ENCODE results near the gene MAF.

DNA sequence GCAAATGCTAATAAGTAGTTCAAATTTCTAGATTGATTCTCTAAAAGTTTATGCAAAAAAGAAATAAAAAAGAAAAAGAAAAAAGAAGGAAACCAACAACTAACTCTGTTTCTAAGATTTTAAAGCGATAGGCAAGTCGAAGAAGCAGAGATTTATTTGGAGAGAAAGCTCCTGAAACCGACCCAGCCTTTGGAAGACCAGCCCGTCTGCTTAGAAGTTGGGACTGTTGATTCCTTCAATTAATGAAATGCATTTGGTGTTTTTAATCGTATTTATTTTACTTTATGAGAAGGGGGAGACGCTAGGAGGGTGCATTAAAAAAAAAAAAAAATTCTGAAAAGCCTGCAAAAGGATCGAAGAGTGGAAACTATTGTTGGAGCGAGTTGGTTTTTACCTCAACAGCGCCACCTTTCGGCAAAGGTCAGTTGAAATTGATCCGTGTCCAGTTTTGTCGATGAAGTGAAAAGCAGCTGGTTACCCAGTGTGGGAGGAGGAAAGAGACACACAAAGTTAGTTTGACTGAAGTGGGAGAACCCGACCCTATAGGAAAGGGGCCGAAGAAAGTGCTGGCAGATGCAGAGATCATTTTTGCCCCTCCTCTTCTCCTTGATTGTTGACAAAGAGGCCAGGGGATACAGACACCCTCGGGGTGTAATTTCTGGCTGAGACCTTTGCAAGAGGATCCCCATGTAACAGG, 1.5 kb upstream of the MAF start:
- TF ChIP-seq SMC3 (conservative IDR thresholded peaks at IDR 0.05; ENCODE audit: poor library complexity) (peak; percentile 88), EP300 (conservative IDR thresholded peaks at IDR 0.05; ENCODE audit: poor library complexity, severe bottlenecking) (no peak), EZH2 (IDR thresholded peaks at IDR 0.05; ENCODE audit: borderline replicate concordance, insufficient read depth, low read length, poor library complexity, severe bottlenecking) (no peak), MXI1 (conservative IDR thresholded peaks at IDR 0.05; ENCODE audit: poor library complexity, severe bottlenecking) (no peak), POLR2AphosphoS5 (IDR thresholded peaks at IDR 0.05) (no peak)
- TF ChIP-seq, protein P1, sequence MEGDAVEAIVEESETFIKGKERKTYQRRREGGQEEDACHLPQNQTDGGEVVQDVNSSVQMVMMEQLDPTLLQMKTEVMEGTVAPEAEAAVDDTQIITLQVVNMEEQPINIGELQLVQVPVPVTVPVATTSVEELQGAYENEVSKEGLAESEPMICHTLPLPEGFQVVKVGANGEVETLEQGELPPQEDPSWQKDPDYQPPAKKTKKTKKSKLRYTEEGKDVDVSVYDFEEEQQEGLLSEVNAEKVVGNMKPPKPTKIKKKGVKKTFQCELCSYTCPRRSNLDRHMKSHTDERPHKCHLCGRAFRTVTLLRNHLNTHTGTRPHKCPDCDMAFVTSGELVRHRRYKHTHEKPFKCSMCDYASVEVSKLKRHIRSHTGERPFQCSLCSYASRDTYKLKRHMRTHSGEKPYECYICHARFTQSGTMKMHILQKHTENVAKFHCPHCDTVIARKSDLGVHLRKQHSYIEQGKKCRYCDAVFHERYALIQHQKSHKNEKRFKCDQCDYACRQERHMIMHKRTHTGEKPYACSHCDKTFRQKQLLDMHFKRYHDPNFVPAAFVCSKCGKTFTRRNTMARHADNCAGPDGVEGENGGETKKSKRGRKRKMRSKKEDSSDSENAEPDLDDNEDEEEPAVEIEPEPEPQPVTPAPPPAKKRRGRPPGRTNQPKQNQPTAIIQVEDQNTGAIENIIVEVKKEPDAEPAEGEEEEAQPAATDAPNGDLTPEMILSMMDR (IDR thresholded peaks at IDR 0.05; ENCODE audit: poor library complexity, severe bottlenecking) = peak; percentile 86
- TF ChIP-seq, protein P2, sequence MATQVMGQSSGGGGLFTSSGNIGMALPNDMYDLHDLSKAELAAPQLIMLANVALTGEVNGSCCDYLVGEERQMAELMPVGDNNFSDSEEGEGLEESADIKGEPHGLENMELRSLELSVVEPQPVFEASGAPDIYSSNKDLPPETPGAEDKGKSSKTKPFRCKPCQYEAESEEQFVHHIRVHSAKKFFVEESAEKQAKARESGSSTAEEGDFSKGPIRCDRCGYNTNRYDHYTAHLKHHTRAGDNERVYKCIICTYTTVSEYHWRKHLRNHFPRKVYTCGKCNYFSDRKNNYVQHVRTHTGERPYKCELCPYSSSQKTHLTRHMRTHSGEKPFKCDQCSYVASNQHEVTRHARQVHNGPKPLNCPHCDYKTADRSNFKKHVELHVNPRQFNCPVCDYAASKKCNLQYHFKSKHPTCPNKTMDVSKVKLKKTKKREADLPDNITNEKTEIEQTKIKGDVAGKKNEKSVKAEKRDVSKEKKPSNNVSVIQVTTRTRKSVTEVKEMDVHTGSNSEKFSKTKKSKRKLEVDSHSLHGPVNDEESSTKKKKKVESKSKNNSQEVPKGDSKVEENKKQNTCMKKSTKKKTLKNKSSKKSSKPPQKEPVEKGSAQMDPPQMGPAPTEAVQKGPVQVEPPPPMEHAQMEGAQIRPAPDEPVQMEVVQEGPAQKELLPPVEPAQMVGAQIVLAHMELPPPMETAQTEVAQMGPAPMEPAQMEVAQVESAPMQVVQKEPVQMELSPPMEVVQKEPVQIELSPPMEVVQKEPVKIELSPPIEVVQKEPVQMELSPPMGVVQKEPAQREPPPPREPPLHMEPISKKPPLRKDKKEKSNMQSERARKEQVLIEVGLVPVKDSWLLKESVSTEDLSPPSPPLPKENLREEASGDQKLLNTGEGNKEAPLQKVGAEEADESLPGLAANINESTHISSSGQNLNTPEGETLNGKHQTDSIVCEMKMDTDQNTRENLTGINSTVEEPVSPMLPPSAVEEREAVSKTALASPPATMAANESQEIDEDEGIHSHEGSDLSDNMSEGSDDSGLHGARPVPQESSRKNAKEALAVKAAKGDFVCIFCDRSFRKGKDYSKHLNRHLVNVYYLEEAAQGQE (IDR thresholded peaks at IDR 0.05; ENCODE audit: borderline replicate concordance) = no peak
